ENCODE data around the gene NR1D2.

NR1D2 gene

DNA sequence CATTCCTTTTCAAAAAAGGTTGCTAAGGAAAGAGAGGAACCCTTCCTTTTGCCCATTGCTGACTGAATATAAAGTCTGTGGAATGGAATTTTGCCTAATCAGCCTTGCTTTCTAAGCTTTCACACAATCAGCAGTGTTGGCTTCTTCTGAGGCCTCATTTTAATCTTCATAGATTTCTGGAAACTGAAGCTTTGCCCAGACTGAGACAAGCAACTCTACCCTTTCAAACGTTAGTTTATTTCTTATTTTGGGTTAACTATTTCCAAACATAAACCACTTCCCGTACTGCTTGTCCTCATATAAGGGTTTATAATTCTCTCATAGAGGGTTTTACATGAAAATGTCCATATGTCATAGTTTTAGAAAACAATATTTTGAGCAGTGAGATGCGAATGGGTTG, 82.9 kb downstream of the NR1D2 start:
- peaks cover 50% of the 10 kb centered on the region for H3K27me3 Mint-ChIP-seq
- H3K9me3 Mint-ChIP-seq: no peaks in the 10 kb centered on the region
- no peaks in the 10 kb centered on the region for H3K4me1 Mint-ChIP-seq
- no peak for ATAC-seq
- no peak overlapping the region for H3K4me3 Mint-ChIP-seq
- H3K36me3 Mint-ChIP-seq: no peaks in the 10 kb centered on the region
- no peak overlapping the region for H3K27ac Mint-ChIP-seq

All from stimulated activated memory B cell treated with anti-CD40 and anti-IgM and Interleukin-4, amounts not matched to agents 10 μg/mL and 1 μg/mL and 100 μg/mL, for 72 hours (primary cell).